Bone marrow (tissue), 2 donors: ENCODE results near the gene BTBD1.

ENCODE experiments used
- DNase-seq, 2 donors: peaks; one replicate each; lab custom pipeline; 2025; lab: John Stamatoyannopoulos, UW

Gene BTBD1

DNA sequence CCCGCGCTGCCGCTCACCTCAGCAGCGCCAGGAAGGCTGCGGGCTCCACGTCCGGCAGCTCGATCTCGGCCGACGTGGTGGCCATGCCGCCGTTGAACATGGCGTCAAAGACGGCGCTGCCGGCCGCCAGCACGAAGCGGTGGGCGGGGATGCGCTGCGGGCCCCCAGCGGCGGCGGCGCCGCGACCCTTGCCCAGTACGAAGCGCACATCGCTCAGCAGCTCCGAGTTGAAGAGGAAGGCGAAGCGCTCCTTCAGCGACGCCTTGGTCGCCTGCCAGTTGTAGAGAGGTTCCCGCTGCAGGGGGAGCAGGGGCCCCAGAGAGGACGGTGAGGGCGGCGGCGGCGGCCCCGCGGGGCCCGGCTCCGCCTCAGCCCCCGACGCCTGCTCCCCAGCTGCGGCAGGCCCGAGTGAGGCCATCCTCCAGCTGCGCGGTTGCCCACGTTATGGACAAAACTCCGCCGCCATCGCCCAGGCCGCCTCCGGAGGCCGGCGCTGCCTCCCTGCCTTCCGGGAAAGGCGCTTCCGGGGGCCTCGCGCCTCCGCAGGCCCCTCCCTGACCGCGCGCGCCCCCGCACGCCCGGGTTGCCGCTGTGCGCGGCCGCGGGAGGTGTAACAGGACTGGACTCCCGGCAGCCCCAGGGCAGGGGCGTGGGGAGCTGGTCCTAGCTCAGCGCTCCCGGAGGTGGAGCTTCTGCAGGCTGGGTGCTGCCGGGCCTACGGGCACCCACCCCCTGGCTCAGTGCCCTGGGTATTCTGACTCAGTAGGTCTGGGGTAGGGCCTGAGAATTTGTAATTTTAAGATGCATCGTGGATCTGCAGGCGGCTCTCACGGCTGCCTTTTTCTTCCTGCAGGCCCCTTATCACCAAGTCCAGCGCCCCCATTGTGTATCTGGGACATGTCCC is at the start of gene BTBD1:
Gene BTBD1 (minus strand): TSS at position 519 of the 904 bp plus-strand sequence. CDS start 101 bp downstream, at position 418.
- peak; percentile 66 to 69 for DNase-seq

DNA sequence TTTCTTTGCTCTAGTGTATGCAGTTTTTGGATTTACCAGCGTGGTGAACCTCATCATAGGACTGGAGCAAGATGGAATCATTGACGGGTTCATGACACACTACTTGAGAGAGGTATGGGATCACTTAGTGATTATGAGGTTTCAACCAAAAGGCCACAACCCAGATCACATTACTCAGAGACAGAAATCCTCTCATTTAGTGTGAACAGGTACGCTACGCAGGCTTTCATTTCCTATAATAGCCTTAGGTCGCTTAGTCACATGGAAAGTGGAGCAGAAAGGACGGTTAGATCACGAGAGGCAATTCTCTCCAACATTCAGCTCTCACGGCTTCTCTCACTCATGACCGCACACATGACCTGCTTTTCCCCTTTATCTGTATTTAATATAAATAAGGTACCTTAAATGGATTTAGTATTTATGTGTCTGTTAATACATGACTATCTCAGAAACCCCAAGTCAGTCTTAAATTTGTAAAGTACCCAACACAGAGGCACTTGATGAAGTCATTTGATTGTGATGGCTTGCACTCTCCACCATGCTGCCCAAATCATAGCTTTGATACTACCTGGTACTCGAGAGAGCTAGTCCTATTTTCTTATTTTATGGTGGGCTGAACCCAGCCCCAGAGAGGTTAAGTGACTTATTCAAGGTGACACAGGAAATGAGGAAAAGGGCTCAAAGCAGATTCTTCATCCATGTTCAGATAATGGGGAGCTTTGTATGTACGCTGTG is 48.9 kb upstream of the BTBD1 start:
- DNase-seq: no peak

DNA sequence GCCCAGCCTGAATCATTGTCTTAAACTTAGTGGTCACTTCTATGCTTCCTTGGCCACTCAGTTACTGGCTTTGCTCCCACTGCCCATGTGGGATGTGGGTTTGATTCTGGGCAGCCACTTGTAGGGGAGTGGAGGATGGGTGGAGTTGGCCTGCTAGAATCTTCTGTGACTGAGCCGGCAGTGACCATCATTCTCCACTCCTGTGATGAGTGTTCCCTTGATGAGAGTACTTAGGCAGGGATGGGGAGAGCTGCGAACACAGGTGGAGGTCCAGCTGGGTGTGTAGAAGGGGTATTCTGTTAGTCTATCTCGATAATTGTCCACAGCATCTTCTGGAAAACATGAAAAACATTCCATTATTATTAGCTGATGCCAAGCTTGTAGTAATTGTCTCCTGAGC is 48.4 kb upstream of the BTBD1 start:
- no peak for DNase-seq

DNA sequence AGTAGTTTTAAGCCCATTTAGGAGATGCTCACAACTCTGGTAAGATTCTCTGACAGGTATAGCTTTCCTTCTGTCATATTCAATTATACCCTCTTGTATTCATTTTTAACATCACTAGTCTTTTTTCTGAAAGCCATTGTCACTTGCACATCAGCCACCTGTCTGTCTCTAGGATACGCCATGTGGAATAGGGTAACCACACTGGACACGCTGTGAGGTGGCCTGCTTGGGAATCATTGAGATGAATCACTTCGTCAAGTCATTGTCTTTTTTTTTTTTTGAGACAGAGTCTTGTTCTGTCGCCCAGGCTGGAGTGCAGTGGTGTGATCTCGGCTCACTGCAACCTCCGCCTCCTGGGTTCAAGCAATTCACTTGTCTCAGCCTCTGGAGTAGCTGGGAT is 47.8 kb upstream of the BTBD1 start:
- DNase-seq: no peak

DNA sequence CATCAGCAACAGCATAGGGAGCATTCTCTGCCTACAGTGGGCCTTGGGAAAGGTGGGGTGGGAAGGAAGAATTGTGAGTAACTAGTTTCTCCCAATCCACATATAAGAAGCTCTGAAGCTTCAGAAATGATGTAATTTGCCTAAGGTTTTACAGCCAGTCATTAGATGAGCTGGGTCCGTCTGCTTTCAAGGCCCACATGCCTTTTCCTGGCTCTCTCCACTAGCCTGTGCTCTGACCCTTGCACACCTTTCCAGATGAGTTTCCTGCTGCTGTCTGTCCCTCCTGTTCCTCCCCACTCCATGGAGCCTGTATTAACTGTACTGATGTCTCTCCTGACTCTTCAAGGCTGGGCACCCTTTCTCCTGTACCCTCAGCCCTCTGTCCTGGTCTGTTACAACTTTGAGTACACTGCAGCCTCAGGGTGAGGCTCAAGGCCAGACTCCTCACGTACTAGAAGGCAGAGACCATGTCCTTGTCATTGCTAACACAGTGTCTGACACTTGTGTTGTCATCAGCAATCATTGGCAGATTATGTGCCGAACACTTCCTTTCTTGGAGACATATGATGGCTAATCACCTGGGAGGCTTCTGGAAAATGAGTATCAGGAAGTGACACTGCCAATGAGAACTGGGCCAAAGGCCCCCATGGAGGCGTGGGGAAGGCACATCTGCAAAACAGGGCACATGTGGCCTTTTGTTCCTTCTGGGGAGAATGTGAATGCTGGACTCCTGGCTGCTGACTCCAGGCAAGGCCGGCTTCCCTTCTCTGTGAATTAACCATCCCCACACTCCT is 47.0 kb upstream of the BTBD1 start:
- DNase-seq: no peak

DNA sequence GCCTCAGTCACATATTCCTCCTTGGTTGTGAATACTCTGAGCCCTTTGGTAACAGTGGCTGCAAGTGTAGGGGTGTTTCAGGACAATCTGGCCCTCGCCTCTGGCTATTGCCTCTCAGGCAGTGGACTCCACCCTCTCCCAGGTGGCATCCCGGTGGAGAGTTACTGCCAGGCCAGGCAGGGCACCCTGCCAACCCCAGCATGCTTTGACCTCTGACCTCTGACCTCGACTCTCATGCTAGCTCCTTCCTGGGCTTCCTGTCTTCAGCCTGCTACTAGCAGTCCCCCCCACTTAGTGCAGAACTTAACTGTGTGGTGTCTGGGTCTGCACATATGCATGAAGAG is 45.9 kb upstream of the BTBD1 start:
- DNase-seq: no peak

DNA sequence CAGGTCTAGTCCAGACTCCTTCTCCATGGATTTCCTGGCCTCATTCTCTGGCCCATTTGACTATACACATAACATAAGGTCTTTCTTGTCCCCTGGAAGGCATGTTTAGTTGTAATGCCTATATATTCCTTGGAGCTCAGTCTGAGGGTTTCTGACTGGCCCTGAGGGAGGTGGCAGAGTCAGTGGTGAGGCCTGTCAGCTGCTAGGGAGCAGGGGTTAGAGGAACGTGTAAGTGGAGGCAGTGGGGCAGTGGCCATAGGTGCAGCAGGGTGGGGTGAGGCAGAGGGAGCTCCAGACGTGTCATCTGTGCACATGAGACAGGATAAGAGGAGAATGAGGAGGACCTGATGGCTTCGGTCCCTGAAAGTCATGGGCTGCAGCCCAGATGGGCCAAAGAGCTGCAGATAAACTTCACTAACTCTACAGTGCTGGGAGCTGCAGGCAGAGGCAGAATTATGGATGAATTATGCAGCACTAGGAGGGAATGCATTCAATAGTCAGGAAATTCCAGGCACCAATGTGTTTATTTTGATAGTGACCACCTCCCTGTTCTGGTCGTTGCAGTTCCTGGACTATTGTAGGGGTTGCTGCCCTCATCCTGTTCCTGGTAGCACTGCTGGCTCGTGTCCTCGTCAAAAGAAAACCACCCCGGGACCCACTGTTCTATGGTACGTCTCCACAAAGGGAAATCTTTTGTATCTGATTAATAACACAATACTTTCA is 45.3 kb upstream of the BTBD1 start:
- DNase-seq: no peak

DNA sequence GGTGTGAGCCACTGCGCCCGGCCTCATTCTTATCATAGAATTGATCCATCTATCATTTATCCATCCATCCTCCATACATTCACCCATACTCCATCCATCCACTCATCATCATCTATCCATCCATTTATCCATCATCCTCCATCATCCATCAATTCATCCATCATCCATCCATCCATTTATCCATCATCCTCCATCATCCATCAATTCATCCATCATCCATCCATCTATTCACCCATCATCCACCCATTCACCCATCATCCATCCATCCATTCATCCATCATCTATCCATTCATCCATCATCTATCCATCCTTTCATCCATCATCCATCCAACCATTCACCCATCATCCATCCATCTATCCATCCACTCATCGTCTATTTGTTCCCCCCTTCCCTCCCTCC is 44.1 kb upstream of the BTBD1 start:
- no peak for DNase-seq

DNA sequence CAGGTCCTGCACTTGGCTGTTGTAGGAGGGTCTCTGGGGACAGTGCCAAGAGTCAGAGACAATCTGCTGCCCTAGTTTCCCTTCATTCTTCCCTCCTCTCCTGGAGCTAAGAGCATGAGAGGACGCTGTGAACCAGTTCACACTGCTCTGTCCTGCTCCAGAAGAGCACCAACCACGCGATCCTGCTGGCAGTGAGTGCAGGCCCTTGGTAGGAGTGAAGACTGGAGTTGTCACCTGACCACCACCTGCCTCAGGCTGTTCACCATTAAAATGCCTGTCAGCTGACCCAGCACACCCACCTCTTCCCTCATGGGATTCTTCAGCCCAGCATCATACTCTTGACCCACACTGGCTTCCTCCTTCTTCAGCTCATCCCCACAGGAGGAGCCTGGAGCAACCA is 43.3 kb upstream of the BTBD1 start:
- no peak for DNase-seq

DNA sequence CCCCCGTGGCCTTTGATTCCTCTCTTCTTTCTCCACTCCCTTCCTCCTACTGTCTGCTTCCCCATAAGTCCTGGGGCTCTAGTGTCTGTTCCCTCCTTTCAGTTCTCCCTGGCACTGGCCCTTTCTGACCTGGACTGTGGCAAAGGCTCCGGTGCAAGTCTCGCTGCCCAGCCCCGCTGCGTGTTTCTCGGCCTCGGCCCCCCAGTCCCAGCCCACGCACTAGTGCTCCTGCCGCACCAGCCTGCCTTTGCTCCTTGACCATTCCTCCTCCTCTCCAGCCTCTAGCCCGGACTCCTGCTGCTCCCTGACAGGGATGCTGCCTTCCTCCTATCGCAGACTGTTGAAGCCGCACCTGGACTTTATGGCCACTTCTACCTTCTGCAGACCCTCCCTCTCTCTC is 42.5 kb upstream of the BTBD1 start:
- DNase-seq: no peak

DNA sequence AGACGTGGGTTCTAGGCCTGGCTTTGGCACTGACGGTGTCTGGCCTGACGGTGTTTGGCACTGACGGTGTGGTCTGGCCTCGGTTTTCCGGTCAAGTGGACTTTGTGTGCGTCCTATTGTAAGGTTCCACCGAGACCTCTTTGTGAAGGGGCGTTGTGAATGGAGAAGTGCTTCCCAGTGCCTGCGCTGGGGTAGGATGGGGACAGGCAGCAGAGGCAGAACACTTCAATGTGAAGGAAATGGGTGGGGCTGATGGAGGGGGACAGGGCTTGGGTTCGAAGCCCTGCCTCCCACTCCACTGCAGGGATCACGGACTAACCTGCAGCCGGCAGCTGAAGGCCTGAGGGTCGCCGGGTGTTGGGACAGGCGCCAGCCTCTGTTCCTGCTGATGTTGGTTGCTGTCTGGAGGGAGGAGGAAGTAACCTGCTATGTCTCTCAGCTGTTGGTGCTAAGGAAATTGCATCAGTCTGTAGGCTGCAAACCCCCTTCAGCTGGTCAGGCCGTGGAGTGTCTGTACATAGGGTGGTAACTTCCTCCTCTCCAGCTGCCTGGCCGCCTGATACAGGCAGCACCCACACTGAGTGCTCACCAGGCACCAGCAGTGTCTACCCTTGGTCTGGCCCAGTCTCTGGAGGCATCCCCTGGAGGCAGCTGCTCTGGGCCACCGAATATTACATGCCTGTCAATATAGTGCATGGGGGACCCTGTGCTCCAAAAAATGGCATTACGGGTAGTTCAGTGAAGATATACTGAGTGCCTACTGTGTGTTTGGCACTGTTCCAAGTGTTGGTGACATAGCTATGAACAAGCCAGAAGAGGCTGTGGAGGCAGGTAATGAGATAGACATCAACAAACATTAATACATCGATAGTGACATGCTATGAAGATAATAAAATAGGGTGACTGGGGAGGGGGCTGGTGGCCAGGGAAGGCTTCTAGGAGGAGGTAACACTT is 41.5 kb upstream of the BTBD1 start:
- peak; percentile 49 to 88 for DNase-seq

DNA sequence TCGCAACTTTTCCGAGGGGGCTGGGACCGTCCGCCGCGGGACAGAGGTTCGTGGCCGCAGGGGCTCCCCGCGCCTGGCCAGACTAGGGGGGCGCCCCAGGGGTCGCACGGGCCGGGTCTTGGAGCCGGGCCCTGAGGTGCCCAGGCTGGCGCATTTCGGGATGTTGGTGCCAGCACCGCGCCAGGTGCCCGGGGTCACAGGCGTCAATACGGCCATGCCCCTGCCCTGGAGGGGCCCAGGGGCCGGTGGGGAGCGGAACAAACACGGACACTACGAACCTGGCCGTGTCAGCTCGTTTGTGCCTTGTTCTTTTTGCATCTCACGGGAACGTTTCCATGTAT is 40.8 kb upstream of the BTBD1 start:
- no peak for DNase-seq

DNA sequence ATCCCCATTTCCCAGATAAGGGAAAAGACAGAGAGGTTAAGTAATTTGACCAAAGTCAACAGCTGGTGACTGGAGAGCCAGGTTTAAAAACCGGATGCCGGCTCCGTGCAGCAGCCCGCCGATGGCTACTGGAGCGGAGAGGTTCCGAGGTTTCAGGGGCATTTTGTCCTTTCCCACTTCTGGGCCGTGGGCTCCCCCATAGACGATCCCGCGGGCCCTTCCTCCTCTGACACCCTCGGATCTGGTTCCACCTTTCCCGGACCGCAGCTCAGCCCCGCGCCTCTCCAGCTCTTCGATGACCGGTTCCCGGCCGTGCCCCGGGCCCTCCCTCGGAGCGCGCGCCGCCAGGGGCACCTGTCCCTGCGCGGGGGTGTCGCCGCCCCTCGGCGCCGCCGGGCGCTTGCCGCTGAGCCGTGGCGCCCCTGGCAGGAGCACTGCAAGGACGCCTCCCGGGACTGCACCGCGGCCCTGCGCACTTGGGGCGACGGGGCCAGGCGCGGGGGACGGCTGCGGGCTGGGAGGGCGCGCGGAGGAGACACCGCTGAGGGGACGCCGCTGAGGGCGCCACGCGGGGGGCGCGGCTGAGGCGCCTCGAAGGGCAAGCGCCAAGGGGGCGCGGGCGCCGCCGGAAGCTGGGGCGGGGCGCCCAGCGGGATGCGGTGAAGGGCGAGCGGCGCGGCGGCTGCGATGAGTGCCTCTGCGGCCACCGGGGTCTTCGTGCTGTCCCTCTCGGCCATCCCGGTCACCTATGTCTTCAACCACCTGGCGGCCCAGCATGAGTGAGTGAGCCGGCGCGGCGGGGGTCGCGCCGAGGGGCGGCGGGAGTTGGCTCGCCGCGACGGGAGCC is 40.2 kb upstream of the BTBD1 start, which contains the start of gene TM6SF1:
Gene TM6SF1 (plus strand): TSS at position 652 of the 847 bp plus-strand sequence. CDS start 36 bp downstream, at position 688.
- peak in 1 of 2 donors; percentile 14 for DNase-seq

DNA sequence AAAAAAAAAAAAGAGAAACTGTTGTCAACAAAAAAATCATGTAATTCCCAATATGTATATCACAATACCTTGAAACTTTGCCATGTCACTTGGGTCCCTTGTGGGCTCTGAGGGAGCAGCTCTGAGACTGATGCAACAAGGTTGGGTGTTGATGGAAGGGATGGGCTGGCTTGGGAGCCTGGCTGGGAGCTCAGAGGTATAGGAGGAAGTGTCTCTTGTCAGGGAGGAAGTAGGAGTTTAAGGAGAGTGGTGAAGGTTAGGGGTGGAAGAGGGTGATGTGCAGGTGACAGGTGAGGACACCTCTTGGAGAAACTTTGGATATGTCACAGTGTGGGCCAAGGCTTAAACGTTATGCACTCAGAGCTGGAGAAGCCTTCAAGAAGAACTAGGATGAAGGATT is 38.4 kb upstream of the BTBD1 start:
- DNase-seq: no peak

DNA sequence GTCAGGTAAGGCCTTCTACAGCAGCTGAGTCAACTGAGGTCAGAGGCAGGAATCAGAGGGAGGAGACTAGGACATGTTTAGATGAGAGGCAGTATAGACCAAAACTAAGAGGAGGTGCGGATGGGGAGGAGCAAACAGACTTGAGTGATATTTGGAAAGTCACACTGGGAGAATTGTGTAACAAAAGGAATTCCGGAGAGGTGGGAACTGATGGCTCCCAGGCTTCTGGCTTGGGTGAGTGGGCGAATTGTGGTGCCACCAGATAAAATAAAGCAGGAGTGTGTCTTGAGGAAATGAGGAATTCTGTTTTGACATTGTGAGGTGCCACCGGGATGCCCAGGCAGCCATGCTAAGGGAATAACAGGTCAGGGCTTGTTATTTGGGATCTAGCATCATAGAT is 37.1 kb upstream of the BTBD1 start:
- DNase-seq: no peak

DNA sequence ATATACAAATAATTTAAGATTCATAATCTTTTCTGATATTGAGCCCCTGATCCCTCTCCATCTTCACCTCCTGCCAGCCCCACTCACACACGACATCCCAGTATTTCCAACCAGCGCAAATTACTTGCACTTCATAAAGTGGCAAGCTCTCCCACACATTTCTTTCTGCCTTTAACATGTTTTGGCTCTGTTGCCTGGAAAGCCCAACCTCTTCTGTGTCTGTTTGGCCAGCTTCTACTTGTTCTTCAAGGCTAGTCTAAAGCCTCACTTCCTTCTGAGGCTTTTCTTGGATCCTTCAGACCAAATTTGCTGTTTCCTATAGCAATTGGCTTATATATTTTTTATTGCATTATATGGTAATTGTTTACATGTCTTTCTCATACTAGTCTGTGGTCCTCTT is 35.3 kb upstream of the BTBD1 start:
- no peak for DNase-seq

DNA sequence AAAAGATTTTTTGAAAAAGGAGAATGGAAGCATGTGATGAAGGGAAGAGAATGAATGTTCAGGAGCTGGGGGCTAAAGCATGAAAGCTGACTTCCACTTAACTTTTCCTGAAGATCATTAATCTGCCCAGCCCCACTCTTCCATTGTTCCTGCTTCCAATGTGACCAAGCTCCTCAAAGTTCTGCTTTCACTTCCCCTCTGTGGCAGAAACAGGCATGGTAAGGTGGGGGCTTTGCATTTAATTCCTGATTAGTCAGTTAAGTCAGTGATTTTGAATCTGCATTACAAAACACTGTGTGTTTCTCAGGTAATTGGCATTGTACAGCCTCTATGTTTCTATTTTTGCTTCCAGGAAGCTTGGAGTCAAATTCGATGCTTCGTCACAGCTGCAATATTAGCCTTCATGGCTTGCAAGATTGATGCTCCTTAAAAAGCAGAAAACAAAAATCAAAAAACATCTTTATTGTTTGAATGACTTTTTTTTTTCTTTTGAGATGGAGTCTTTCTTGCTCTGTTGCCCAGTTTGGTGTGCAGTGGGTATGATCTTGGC is 33.1 kb upstream of the BTBD1 start:
- DNase-seq: no peak

DNA sequence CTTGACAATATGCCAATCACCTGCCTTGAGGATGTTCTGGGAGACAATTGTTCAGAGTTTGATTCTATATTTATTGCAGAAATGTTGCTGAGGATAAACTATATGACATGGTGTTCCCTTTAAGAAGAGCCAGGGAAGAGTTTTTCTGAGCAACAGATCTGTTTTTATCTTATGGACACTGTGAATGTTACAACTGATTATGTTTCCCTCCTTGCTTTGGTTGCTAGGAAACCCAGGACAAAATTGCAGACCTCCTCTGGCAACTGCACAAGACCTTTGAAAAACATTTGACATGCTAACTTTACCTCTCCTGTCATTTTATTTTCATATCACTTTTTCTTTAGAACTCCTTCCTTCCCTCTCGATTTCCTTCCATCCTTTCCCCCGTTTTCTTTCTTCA is 32.2 kb upstream of the BTBD1 start:
- no peak for DNase-seq

DNA sequence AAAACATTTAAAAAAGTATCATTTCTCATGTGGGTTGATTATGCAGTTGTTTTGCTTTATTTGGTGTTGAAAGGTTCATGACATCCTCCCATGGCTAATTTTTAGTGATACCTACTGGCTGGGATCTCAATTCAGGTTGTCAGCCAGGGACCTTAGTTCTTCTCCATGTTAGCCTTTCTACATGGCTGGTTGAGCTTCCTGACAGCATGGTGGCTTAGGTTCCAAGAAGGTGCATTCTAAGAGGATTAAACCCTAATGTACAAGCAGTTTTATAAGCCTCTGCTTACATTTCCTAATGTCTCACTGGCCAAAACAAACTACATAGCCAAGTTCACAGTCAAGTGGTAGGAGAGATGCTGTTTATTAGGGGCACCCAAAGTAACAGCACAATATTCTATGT is 31.0 kb upstream of the BTBD1 start:
- DNase-seq: no peak

DNA sequence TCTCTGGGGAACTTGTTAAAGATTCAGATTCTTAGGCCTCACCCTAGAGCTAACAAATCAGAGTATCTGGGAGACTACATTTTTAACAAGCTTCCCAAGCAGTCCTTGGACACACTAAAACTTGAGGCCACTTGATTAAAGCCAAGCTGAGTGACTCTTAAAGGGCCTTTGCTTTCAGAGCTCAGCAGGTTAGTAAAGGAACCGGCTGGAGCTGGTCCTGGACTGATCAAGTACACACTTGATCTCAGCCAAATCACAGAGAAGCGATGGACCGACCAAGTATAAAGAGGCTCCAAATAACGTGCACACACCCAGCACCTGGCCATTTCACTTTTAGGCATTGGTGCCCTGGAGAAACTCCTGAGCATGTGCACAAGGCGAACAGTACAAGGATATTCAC is 27.5 kb upstream of the BTBD1 start:
- no peak for DNase-seq
